Endodermal cell (in vitro differentiated cells): ENCODE measurements around the gene DLG3. TPM values are rescaled to one million over a fixed set of nuclear protein-coding genes. Genes with fewer than 3 reads are reported as not detected.
A peak's percentile ranks its signal among the peaks of the same experiment; 100 is the strongest.

Experiments
- DNase-seq: peaks from one replicate; pipeline ENCODE4 v3.0.0-alpha.2; 2017
- H3K27ac ChIP-seq: 2 replicates; pipeline ENCODE4 v1.5.1; 2013; ENCODE audit warnings: mild to moderate bottlenecking, low read depth, low read length, moderate library complexity
- H3K27me3 ChIP-seq: 2 replicates; pipeline ENCODE4 v1.6.1; 2013; ENCODE audit warnings: mild to moderate bottlenecking, low read length, moderate library complexity; ENCODE audit not compliant: insufficient read depth, control insufficient read depth, poor library complexity, severe bottlenecking
- H3K36me3 ChIP-seq: 2 replicates; pipeline ENCODE4 v1.7.0; 2013; ENCODE audit warnings: mild to moderate bottlenecking, low read length, moderate library complexity; ENCODE audit not compliant: control insufficient read depth, insufficient read depth
- H3K4me1 ChIP-seq: one replicate; pipeline ENCODE4 v1.7.0; 2013; ENCODE audit warnings: low read length; ENCODE audit not compliant: control insufficient read depth, insufficient read depth
- H3K4me3 ChIP-seq: 2 replicates; pipeline ENCODE4 v1.5.1; 2013; ENCODE audit warnings: mild to moderate bottlenecking, low read length, moderate library complexity
- H3K9ac ChIP-seq: 2 replicates; pipeline ENCODE4 v1.6.1; 2013; ENCODE audit warnings: mild to moderate bottlenecking, low read length, moderate library complexity; ENCODE audit not compliant: poor library complexity, severe bottlenecking; ENCODE audit errors: extremely low read depth
- H3K9me3 ChIP-seq: 2 replicates; pipeline ENCODE4 v1.6.1; 2013; ENCODE audit warnings: mild to moderate bottlenecking, low read length, moderate library complexity; ENCODE audit not compliant: control insufficient read depth
- H3K27ac Mint-ChIP-seq: 2 replicates; pipeline ENCODE4 v1.8.0; 2020; ENCODE audit warnings: mixed read lengths
- H3K27me3 Mint-ChIP-seq: 2 replicates; pipeline ENCODE4 v1.8.0; 2021; ENCODE audit warnings: mild to moderate bottlenecking, mixed read lengths; ENCODE audit not compliant: insufficient read depth
- H3K36me3 Mint-ChIP-seq: 2 replicates; pipeline ENCODE4 v1.8.0; 2020; ENCODE audit warnings: low read depth, mixed read lengths
- H3K4me1 Mint-ChIP-seq: 2 replicates; pipeline ENCODE4 v1.8.0; 2020; ENCODE audit warnings: mixed read lengths
- H3K4me3 Mint-ChIP-seq: 2 replicates; pipeline ENCODE4 v1.8.0; 2020; ENCODE audit warnings: mild to moderate bottlenecking, moderate library complexity, mixed read lengths
- H3K9me3 Mint-ChIP-seq: 2 replicates; pipeline ENCODE4 v1.8.0; 2020; ENCODE audit warnings: mild to moderate bottlenecking, mixed read lengths
- WGBS, 2 experiments: methylation state at CpG; one replicate each; pipeline versions ENCODE4 v1.1.5 to v1.1.7; 2013; ENCODE audit warnings: missing lambda C conversion rate in 2 of 2, mixed read lengths in 1 of 2; ENCODE audit not compliant: insufficient coverage in 1 of 2, insufficient read length in 1 of 2; 5-methylcytosine and 5-hydroxymethylcytosine counted together
- total RNA-seq, 2 donors: library from RNA; stranded (reverse); fragmentation: NEBNext Ultra II Directional in 1 of 2; extraction: Animal tissue kit (Norgen Biotek cat#: 25700) in 1 of 2; gene quantifications; 2 replicates in 1 of 2; 3 replicates in 1 of 2; pipeline ENCODE4 v1.2.1, GENCODE V29; 2021
- TF ChIP-seq, protein P1 (sequence below): fragments of 200-600 bp; sonication (generic); conservative IDR thresholded peaks from 2 replicates; pipeline ENCODE4 v1.5.0; 2021; ENCODE audit warnings: antibody characterized with exemption, mild to moderate bottlenecking

Gene DLG3
- total RNA-seq, 2 donors from 2014 or later: 53.9 to 59.4 TPM

GRCh38 chrX:70455366-70456202, 10.9 kb downstream of the DLG3 start:
- Mint-ChIP-seq H3K9me3 (peaks cover 55% of the 10 kb centered on the region), H3K36me3 (peaks cover 12% of the 10 kb centered on the region), H3K4me3 (peak overlapping the region; percentile 85), H3K4me1 (peaks cover 8% of the 10 kb centered on the region), H3K27me3 (no peaks in the 10 kb centered on the region), H3K27ac (peak overlapping the region; percentile 92)
- peak; percentile 68 for DNase-seq
- Histone ChIP-seq H3K4me1 (no peaks in the 10 kb centered on the region), H3K27me3 (no peaks in the 10 kb centered on the region), H3K27ac (peak overlapping the region; percentile 90), H3K4me3 (peak overlapping the region; percentile 91), H3K9ac (peak overlapping the region; percentile 94), H3K9me3 (no peaks in the 10 kb centered on the region), H3K36me3 (peaks cover 14% of the 10 kb centered on the region)
- 0 to 5% methylated on average over 4 to 26 of the region's 32 CpGs for WGBS, 2 experiments
- TF ChIP-seq, protein P1, sequence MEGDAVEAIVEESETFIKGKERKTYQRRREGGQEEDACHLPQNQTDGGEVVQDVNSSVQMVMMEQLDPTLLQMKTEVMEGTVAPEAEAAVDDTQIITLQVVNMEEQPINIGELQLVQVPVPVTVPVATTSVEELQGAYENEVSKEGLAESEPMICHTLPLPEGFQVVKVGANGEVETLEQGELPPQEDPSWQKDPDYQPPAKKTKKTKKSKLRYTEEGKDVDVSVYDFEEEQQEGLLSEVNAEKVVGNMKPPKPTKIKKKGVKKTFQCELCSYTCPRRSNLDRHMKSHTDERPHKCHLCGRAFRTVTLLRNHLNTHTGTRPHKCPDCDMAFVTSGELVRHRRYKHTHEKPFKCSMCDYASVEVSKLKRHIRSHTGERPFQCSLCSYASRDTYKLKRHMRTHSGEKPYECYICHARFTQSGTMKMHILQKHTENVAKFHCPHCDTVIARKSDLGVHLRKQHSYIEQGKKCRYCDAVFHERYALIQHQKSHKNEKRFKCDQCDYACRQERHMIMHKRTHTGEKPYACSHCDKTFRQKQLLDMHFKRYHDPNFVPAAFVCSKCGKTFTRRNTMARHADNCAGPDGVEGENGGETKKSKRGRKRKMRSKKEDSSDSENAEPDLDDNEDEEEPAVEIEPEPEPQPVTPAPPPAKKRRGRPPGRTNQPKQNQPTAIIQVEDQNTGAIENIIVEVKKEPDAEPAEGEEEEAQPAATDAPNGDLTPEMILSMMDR: no peak

- Histone ChIP-seq H3K4me3 (peak overlapping the region; percentile 91), H3K4me1 (no peaks in the 10 kb centered on the region), H3K27ac (no peak overlapping the region), H3K9me3 (no peaks in the 10 kb centered on the region), H3K9ac (peak overlapping the region; percentile 94), H3K27me3 (no peaks in the 10 kb centered on the region), H3K36me3 (peaks cover 19% of the 10 kb centered on the region)
- peak overlapping the region; percentile 85 for H3K4me3 Mint-ChIP-seq
- TF ChIP-seq, protein P1: no peak
- no peak for DNase-seq
- no peak overlapping the region for H3K27ac Mint-ChIP-seq
- 11% methylated on average over 2 of the region's 2 CpGs; no CpG with 5 or more reads in 1 of the 2 experiments for WGBS, 2 experiments
- peaks cover 57% of the 10 kb centered on the region for H3K9me3 Mint-ChIP-seq
- H3K4me1 Mint-ChIP-seq: peaks cover 13% of the 10 kb centered on the region
- no peaks in the 10 kb centered on the region for H3K27me3 Mint-ChIP-seq
- peaks cover 19% of the 10 kb centered on the region for H3K36me3 Mint-ChIP-seq
Observed at GRCh38 chrX:70456256-70456655, 11.6 kb downstream of the DLG3 start.

- DNase-seq: no peak
- Histone ChIP-seq H3K27me3 (no peaks in the 10 kb centered on the region), H3K9ac (no peak overlapping the region), H3K36me3 (peaks cover 19% of the 10 kb centered on the region), H3K9me3 (no peaks in the 10 kb centered on the region), H3K27ac (no peak overlapping the region), H3K4me3 (peak overlapping the region; percentile 45), H3K4me1 (no peaks in the 10 kb centered on the region)
- TF ChIP-seq, protein P1: no peak
- Mint-ChIP-seq H3K27me3 (no peaks in the 10 kb centered on the region), H3K4me3 (no peak overlapping the region), H3K4me1 (peaks cover 13% of the 10 kb centered on the region), H3K9me3 (peaks cover 38% of the 10 kb centered on the region), H3K27ac (no peak overlapping the region), H3K36me3 (peaks cover 30% of the 10 kb centered on the region)
- 74% methylated on average over 2 of the region's 2 CpGs; no CpG with 5 or more reads in 1 of the 2 experiments for WGBS, 2 experiments
Observed at GRCh38 chrX:70461026-70461425, 16.4 kb downstream of the DLG3 start.
